HG03575 (cell line): ENCODE measurements around the gene CDH3.

Experiments
- ATAC-seq: cut with Tn5 transposase; IDR thresholded peaks from one replicate; pipeline ENCODE4 v1.9.1; 2021; ENCODE audit not compliant: unreplicated experiment, insufficient number of reproducible peaks, low FRiP score; ENCODE audit errors: extremely low read depth

CDH3 gene

DNA sequence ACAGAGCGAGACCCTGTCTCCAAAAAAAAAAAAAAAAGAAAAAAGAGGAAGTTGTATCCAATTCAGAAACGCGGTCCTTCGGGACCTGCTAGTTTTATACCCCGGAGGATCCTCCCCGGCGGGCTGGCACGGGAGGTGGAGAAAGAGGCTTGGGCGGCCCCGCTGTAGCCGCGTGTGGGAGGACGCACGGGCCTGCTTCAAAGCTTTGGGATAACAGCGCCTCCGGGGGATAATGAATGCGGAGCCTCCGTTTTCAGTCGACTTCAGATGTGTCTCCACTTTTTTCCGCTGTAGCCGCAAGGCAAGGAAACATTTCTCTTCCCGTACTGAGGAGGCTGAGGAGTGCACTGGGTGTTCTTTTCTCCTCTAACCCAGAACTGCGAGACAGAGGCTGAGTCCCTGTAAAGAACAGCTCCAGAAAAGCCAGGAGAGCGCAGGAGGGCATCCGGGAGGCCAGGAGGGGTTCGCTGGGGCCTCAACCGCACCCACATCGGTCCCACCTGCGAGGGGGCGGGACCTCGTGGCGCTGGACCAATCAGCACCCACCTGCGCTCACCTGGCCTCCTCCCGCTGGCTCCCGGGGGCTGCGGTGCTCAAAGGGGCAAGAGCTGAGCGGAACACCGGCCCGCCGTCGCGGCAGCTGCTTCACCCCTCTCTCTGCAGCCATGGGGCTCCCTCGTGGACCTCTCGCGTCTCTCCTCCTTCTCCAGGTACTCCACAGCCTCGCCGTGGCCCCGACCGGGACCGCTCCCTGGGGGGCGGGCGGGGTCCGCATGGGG, at the start of gene CDH3:
Gene CDH3, plus strand, starts transcription at position 596 of the 779 bp plus-strand sequence. Its CDS starts 70 bp downstream, at position 666.
- ATAC-seq = no peak

DNA sequence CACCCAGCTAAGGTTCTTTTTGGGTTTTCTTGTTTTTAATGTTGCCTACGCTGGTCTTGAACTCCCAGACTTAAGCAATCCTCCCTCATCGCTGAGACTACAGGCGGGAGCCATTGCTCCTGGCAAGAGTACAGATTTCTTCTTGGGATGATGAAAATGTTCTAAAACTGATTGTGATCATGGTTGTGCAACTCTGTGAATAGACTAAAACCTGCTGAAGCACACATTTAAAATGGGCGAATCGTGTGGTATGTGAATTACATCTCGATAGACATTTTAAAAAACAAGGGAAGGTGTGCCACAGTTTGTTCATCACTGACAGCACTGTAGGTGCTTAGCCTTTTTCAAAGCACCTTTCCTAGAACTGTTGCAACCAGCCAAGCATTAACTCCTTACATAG, 48.8 kb upstream of the CDH3 start:
- no peak for ATAC-seq

DNA sequence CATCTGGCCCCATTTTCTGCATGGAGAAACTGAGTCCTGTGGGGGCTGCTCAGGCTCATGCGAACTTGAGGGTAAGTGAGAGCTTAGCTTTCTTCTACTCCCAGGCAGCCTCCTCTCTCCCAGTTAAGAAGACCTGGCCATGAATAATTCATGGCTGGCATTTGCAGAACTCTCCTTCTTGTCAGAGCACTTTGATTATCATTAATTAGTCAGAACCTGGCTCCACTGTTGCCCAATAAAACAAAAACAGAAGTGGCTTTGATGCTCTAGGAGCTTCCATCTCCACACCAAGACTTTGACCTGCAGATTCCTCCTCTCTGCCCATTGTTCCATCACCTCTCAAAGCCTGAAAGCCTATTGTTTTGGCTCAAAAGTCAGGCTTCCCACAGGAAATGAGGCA, 45.5 kb upstream of the CDH3 start:
- ATAC-seq = no peak

DNA sequence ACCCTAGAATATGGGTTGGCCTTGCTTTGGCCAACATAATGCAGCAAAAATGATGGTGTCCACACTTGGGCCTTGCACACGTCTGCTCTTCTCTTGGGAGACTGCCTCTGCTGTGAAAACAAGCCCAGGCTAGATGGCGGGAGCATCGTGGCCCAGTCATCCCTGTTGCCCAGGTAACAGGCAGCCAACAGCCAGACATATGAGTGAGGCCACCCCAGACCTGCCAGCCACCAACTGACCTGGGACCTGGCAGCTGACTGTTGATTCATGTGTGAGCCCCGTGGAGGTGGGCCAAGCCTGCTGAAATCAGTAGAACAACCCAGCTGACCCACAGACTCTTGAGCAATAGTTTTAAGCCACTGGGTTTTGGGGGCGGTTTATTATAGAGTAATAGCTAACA, 39.4 kb upstream of the CDH3 start:
- no peak for ATAC-seq

DNA sequence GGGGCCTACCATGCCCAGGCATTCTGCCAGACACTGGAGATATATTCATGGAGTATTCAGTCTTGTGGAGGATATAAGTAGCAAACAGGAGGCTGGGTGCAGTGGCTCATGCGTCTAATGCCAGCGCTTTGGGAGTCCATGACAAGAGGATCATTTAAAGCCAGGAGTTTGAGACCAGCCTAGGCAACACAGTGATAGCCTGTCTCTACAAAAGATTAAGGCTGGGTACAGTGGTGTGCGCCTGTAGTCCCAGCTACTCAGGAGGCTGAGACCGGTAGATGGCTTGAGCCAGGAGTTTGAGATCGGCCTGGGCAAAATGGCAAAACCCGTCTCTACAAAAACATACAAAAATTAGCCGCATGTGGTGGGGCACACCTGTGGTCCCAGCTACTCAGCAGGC, 37.7 kb upstream of the CDH3 start:
- ATAC-seq = no peak

DNA sequence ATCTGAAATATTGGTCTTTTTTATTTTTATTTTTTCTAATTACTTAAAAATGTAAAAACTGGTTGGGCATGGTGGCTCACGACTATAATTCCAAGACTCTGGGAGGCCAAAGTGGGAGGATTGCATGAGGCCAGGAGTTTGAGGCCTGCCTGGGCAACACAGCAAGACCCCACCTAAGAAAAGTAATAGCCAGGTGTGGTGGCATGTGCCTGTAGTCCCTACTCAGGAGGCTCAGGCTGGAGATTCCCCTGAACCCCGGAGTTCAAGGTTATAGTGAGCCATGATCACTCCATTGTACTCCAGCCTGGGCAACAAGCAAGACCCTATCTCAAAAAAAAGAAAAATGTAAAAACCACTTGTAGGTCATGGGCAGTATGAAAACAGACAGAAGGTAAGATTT, 36.8 kb upstream of the CDH3 start:
- ATAC-seq = no peak

DNA sequence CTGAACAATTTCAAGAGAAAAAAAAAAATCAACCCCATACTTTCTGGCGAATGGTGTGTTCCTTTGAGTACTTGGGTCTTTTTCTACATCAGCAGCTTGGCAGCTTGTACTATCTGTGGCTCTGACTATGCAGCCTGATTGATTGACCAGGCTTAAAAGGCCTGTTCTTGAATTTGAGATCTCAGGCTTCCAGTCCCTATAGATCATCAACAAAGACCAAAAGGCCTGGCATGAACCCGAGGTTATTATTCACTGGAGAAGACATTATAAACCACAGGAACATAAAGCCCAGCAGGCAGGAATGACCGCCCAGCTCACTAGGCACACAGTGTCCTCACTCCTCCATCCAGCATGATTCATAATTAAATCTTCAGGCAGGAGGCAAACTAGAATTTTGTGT, 32.1 kb upstream of the CDH3 start:
- ATAC-seq = no peak

DNA sequence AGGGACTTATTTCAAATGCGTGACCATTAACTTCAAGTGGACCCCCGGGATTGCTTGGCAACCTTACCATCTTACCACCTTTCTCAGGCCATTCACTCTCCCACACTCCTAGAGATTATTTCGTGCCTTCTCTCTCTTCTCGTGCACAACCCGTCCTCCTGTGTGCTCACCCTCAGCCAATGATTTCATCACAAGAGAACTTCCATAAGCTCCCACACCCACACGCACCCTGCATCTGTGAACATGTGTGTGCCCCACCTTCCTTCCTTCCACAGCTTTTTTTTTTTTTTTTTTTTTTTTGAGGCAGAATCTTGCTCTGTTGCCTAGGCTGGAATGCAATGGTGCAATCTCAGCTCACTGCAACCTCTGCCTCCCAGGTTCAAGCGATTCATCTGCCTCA, 27.4 kb upstream of the CDH3 start:
- no peak for ATAC-seq

DNA sequence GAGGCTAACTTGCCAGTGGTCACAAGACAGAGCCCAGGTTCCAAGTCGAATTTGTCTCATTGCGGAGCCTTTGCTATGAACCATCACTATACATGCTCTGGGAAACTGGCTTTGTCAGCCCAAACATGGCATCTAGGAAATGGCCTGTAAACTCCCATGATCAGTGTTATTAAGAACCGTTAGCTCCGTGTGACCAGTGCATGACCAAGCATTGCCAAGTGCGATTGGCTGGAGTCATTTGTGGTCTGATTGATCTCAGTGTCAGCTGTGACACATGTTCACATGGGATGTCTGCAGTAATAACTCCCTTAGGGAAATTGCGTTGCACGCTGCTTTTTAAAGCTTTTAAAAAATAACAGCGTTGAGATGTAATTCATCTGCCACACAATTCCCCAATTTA, 18.6 kb upstream of the CDH3 start:
- no peak for ATAC-seq

DNA sequence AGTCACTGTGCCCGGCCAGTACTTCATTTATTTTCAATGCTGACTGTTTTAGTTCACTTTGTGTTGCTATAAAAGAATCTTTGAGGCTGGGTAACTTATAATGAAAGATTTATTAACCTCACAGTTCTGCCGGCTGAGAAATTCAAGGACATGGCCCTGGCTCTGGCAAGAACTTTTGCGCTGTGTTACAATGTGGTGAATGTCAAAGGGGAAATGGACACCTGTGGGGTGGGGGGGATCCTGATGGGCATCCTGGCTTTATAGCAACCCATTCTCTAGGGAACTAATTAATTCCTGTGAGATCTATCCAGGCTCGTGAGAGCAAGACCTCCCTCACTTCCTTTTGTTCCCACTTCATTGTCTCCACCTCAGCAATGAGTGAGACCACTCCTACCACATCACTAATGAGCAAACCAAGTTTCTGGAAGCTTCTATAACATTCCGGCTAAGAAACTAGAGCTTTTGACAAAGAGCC, 17.1 kb upstream of the CDH3 start:
- no peak for ATAC-seq

DNA sequence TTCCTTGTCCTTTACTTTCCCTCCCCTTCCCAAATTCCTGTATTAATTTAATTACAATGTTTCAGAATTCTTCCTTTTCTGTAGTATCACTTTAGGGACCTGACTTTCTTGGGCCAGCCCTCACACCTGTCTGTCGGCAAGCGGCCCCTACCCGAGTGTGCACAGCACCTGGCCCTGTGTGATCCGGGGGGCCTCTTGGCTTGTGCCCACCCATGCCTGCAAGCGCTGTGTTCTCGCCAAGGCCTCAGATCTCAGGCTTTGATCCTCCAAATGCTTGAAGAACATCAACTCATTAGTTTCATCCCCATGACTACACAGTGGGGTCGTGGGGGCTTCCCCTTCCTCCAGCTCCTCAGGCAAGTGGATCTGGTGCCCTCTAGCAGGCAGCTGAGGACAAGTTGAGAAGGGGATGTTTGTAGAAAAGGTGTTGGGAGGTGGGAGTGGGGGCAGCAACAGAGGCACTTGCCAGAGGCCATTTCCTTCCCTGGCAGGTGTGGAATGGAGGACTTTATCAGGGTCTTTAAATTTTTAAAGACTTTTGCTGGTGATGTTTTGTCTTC, 15.7 kb upstream of the CDH3 start:
- ATAC-seq = no peak

DNA sequence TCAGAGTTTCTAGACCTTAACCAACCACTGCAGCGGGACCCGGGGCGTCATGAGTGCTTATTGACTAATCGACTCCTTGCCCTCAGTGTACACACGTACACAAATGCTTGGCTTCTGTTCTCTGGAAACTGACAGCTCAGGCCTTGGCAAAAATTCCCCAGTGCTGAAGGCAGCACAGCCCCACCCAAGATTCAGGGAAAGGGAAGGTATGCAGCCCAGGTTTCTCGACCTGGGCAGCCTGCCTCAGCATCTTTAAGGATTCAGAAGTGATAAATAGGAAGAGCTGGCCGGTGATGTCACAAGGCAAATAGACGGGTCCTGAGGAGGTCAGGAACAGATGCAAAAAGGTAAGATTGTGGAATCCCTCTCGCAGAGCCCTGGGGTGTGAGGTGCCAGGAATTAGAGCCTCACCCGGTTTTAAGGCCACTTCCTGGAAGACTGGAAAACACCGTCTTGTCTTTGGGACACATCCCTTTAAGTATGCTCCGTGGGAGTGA, 9.0 kb upstream of the CDH3 start:
- no peak for ATAC-seq

DNA sequence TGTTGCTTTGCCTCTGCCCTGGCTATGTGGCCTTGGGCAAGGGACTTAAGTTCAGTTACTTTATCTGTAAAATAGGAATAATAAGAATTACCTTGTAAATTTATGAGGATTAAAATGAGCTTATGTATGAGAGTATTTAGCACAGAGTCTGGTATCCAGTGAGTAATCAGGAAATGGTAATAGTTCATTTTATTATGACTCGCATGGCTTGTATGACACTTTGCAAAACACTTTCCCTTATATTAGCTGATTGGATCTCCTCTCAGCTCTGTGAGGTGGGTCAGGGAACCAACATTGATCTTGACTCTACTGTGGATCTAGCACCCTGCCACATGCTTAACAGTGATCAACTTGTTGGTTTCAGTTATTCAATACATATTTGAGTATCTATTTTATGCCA, 8.3 kb upstream of the CDH3 start:
- ATAC-seq = no peak

DNA sequence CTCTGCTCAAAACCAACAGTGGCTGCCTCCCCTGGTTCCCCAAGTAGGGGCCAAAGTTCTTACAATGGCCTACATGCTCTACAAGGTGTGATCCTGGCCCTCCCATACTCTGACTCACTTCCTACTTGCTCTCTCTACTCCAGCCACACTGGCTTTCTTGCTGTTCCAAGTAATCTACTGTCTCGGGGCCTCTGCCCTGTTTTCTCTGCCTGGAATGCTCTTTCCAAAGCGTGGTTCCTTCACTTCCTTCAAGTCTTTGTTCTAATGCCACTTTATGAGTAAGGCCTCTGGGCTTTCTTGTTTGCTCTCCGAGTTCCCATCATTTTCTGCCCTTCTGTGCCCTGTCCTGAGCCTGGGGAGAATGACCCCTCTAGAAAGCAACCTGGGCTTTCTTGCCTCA, 4.1 kb upstream of the CDH3 start:
- ATAC-seq = no peak

DNA sequence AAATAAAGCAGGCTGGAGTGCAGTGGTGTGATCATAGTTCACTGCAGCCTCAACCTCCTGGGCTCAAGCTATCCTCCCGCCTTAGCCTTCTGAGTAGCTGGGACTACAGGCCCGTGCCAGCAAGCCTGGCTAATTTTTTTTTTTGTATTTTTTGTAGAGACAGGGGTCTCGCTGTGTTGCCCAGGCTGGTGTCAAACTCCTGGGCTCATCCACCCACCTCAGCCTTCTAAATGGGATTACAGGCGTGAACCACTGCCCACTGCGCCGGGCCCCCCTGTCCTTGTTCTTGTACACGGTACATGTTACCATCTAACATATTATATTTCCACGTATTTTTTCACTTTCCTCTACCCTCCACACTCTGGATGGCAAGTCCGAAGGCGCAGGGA, 3.1 kb upstream of the CDH3 start:
- ATAC-seq = no peak

DNA sequence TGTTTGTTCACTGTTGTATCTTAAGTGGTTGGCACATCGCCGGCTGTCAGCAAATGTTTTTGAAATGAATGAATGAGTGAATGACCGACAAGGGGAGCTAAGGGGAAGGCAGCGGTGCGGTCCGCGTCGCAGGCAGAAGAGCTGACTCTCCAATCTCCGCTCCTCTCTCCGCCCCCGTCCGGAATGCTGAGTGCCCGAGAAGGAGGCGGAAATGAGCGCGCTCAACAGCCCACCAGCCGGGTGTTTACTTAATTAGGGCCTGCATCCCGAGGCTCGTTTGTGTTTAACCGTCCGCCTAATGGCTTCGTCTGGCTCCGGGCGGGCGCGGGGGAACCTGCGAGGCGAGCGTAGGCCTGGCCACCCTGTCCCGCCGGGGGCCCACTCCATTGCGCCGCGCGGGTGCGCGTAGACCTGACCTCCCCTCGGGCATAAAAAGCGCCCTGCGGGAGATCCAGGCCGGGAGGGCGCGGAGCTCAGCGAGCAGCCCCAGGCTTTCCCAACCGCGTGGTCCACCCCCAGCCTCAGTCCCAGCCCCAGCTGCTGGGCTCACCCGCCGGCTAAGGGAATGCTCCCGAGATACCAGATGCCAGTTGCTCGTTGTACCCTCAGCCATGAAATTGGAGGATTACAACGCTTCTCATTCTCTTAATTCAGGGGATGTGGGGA, 2.5 kb upstream of the CDH3 start:
- no peak for ATAC-seq

DNA sequence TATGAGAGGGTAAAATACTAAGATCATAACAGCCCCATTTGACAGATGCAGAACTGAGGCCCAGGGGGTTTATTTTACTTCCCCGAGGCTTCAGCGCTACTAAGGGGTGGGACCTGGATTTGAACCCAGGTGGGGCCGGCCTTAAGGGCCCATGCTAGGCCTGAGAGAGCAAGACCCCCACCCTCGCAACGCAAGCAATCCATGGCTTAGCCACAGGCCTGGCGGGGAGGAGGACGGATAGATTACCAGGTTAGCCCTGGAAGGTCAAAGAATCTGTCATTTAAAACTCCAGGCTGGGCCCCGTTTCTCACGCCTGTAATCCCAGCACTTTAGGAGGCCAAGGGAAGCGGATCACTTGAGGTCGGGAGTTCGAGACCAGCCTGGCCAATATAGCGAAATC, 1.9 kb upstream of the CDH3 start:
- ATAC-seq = no peak

DNA sequence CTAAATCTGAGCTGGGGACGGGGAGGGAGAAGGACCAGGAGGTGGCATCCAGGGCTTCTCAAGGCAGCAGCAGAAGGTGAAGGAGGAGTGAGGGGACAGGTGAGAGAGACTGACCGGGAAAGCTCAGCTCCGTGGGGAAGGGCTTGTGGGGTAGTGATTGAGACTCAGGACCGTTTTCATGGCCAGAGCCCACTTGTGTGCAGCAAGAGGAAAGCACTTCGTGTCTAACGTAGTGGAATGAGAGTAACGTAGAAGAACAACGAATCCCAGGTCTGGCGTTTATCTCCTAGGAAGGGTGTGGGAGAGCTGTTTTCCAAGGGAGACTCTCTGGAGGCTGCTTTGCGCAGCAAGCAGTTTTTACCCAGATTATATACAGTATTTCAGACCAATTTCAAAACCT, 1.3 kb upstream of the CDH3 start:
- no peak for ATAC-seq

DNA sequence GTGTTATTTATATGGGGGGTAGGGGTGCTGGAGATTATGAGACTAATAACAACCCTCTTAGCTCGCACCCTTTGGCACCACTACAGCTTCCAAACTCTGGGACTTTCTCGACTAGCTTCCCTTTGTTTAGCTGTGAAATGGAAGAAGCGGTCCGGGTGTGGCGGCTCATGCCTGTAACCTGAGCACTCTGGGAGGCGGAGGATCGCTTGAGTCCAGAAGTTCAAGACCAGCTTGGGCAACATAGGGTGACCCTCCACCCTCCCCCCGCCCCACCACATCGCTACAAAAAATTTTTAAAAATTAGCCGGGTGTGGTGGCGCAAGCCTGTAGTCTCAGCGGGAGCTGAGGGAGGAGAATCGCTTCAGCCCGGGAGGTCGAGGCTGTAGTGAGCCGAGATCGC, 814 bp upstream of the CDH3 start:
- no peak for ATAC-seq
